ENCODE results near the gene CORO2B.

The CORO2B gene

DNA sequence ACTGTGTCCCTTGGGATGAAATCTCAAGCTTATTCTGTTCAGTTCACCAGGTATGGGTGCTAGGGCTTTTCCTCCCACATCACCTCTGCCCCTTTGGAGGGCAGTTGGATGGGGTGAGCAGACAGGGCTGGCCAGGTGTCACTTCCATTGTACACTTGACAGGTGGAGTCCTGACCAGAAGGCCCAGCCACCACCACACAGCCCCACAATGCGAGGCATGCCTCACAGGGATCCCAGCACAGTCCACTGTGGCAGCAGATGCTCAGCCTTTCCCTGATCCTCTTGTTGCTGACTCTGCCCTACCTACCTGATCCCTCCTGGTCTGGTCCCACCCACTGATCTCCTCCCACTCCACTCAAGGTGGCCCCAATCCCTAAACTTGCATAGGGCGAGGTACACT, 153.7 kb downstream of the CORO2B start:
- Histone ChIP-seq H3K27ac (ENCODE audit: low read length) (no peak overlapping the region), H3F3A (ENCODE audit: insufficient read depth, low read length) (no peaks in the 10 kb centered on the region), H3K9ac (ENCODE audit: low read length) (no peak overlapping the region), H4K20me1 (ENCODE audit: insufficient read depth, low read length) (no peaks in the 10 kb centered on the region), H3K4me2 (ENCODE audit: low read depth, low read length) (no peak overlapping the region), H3K9me3 (replicated peaks; ENCODE audit: insufficient read depth, low read length) (no peaks in the 10 kb centered on the region), H3K27me3 (replicated peaks; ENCODE audit: insufficient read depth, low read length) (no peaks in the 10 kb centered on the region), H3K4me3 (ENCODE audit: low read length) (no peak overlapping the region), H3K36me3 (replicated peaks; ENCODE audit: insufficient read depth, low read length) (no peaks in the 10 kb centered on the region), H3K4me1 (ENCODE audit: low read length) (no peaks in the 10 kb centered on the region), H3K79me2 (ENCODE audit: low read length) (no peaks in the 10 kb centered on the region), H2AFZ (ENCODE audit: low read length) (no peak overlapping the region), H3K9me2 (replicated peaks; ENCODE audit: insufficient read depth, low read length) (no peaks in the 10 kb centered on the region)
- no peak for DNase-seq
- TF ChIP-seq, protein P1, sequence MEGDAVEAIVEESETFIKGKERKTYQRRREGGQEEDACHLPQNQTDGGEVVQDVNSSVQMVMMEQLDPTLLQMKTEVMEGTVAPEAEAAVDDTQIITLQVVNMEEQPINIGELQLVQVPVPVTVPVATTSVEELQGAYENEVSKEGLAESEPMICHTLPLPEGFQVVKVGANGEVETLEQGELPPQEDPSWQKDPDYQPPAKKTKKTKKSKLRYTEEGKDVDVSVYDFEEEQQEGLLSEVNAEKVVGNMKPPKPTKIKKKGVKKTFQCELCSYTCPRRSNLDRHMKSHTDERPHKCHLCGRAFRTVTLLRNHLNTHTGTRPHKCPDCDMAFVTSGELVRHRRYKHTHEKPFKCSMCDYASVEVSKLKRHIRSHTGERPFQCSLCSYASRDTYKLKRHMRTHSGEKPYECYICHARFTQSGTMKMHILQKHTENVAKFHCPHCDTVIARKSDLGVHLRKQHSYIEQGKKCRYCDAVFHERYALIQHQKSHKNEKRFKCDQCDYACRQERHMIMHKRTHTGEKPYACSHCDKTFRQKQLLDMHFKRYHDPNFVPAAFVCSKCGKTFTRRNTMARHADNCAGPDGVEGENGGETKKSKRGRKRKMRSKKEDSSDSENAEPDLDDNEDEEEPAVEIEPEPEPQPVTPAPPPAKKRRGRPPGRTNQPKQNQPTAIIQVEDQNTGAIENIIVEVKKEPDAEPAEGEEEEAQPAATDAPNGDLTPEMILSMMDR (IDR thresholded peaks at IDR 0.05; ENCODE audit: low read length), result no peak
- TF ChIP-seq EZH2 (optimal IDR thresholded peaks at IDR 0.05; ENCODE audit: low read depth, low read length), result no peak
- no peak for TF ChIP-seq EZH2phosphoT487 (IDR thresholded peaks at IDR 0.05; ENCODE audit: low read length)

GRCh38 chr15:68733666-68734065, 154.9 kb downstream of the CORO2B start:
- DNase-seq, result peak; percentile 6
- H3K79me2 ChIP-seq (ENCODE audit: low read length), result no peaks in the 10 kb centered on the region
- H3K4me2 ChIP-seq (ENCODE audit: low read depth, low read length), result no peak overlapping the region
- no peaks in the 10 kb centered on the region for H3K36me3 ChIP-seq (replicated peaks; ENCODE audit: insufficient read depth, low read length)
- no peaks in the 10 kb centered on the region for H3K27me3 ChIP-seq (replicated peaks; ENCODE audit: insufficient read depth, low read length)
- no peak overlapping the region for H3K9ac ChIP-seq (ENCODE audit: low read length)
- H3K4me3 ChIP-seq (ENCODE audit: low read length), result no peak overlapping the region
- H3K9me3 ChIP-seq (replicated peaks; ENCODE audit: insufficient read depth, low read length), result no peaks in the 10 kb centered on the region
- H3K27ac ChIP-seq (ENCODE audit: low read length), result no peak overlapping the region
- TF ChIP-seq, protein P1 (IDR thresholded peaks at IDR 0.05; ENCODE audit: low read length), result no peak
- TF ChIP-seq EZH2 (optimal IDR thresholded peaks at IDR 0.05; ENCODE audit: low read depth, low read length) (no peak), EZH2phosphoT487 (IDR thresholded peaks at IDR 0.05; ENCODE audit: low read length) (no peak)
- H2AFZ ChIP-seq (ENCODE audit: low read length), result no peak overlapping the region
- no peaks in the 10 kb centered on the region for H3F3A ChIP-seq (ENCODE audit: insufficient read depth, low read length)
- no peaks in the 10 kb centered on the region for H3K4me1 ChIP-seq (ENCODE audit: low read length)
- H4K20me1 ChIP-seq (ENCODE audit: insufficient read depth, low read length), result no peaks in the 10 kb centered on the region
- no peaks in the 10 kb centered on the region for H3K9me2 ChIP-seq (replicated peaks; ENCODE audit: insufficient read depth, low read length)

DNA sequence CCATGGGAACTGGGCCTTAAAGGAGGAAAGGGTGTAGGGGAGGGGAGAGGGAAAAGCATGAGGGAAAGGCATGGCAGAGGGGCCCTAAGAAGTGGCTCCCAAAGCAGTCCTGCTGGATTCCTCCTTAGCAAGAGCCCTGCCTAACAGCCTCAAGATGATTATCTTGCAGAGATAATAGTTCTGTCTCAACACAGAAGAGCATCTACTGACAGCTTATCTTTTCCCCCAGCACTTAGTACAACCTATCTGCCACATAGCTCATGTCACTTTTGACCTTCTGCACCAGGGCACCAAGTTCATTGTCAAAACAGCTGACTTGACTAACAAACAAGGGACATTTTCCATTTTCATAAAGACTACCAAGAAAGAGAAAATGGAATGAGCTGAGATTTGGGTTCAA, 155.6 kb downstream of the CORO2B start:
- no peak for TF ChIP-seq EZH2phosphoT487 (IDR thresholded peaks at IDR 0.05; ENCODE audit: low read length)
- TF ChIP-seq, protein P1 (IDR thresholded peaks at IDR 0.05; ENCODE audit: low read length), result no peak
- no peak for TF ChIP-seq EZH2 (optimal IDR thresholded peaks at IDR 0.05; ENCODE audit: low read depth, low read length)
- no peak for DNase-seq
- no peak overlapping the region for H3K4me2 ChIP-seq (ENCODE audit: low read depth, low read length)

More for the DNA sequence above, 155.6 kb downstream of the CORO2B start:
- no peak overlapping the region for H3K9ac ChIP-seq (ENCODE audit: low read length)
- H3K36me3 ChIP-seq (replicated peaks; ENCODE audit: insufficient read depth, low read length), result no peaks in the 10 kb centered on the region
- H3K9me3 ChIP-seq (replicated peaks; ENCODE audit: insufficient read depth, low read length), result no peaks in the 10 kb centered on the region
- H3K27ac ChIP-seq (ENCODE audit: low read length), result no peak overlapping the region
- H3F3A ChIP-seq (ENCODE audit: insufficient read depth, low read length), result no peaks in the 10 kb centered on the region
- H2AFZ ChIP-seq (ENCODE audit: low read length), result no peak overlapping the region
- no peak overlapping the region for H3K4me3 ChIP-seq (ENCODE audit: low read length)
- no peaks in the 10 kb centered on the region for H3K9me2 ChIP-seq (replicated peaks; ENCODE audit: insufficient read depth, low read length)
- H3K27me3 ChIP-seq (replicated peaks; ENCODE audit: insufficient read depth, low read length), result no peaks in the 10 kb centered on the region
- H3K4me1 ChIP-seq (ENCODE audit: low read length), result no peaks in the 10 kb centered on the region
- H4K20me1 ChIP-seq (ENCODE audit: insufficient read depth, low read length), result no peaks in the 10 kb centered on the region
- no peaks in the 10 kb centered on the region for H3K79me2 ChIP-seq (ENCODE audit: low read length)
